A549 (cell line): ENCODE results near the gene EPDR1. TPM values are rescaled to one million over a fixed set of nuclear protein-coding genes. Genes with fewer than 3 reads are reported as not detected.

ENCODE experiments used
- CBX2 ChIP-seq: fragments of 200-600 bp; sonication (generic); IDR thresholded peaks from 2 replicates; pipeline ENCODE4 v1.6.1; 2016; ENCODE audit warnings: low read depth, mild to moderate bottlenecking, borderline replicate concordance
- CEBPB ChIP-seq, 2 experiments: fragments of >200 bp in 1 of 2; sonication (Bioruptor Twin) in 1 of 2; formaldehyde crosslinking in 1 of 2; IDR thresholded peaks; 2 replicates each; pipeline ENCODE4 v1.6.1; 2012 to 2016
- CHD4 ChIP-seq: fragments of 200-600 bp; sonication (generic); IDR thresholded peaks from 2 replicates; pipeline ENCODE4 v1.6.1; 2016; ENCODE audit warnings: antibody characterized with exemption, mild to moderate bottlenecking, borderline replicate concordance
- CTCF ChIP-seq: fragments of >200 bp; sonication (Bioruptor Twin); formaldehyde crosslinking; IDR thresholded peaks from 3 replicates; pipeline ENCODE4 v1.5.1; 2016
- E2F6 ChIP-seq: IDR thresholded peaks from 2 replicates; pipeline ENCODE4 v1.6.1; 2012; ENCODE audit warnings: low read depth, borderline replicate concordance
- ELK1 ChIP-seq: fragments of 150-350 bp; IDR thresholded peaks from 2 replicates; pipeline ENCODE4 v1.6.1; 2014; ENCODE audit warnings: low read depth, mild to moderate bottlenecking, low read length
- FOSB ChIP-seq: fragments of 250-450 bp; sonication (Bioruptor Pico); IDR thresholded peaks from 2 replicates; pipeline ENCODE4 v1.5.0; 2020; ENCODE audit warnings: mild to moderate bottlenecking, moderate library complexity
- HDAC2 ChIP-seq: fragments of 200-600 bp; sonication (generic); IDR thresholded peaks from 2 replicates; pipeline ENCODE4 v1.6.1; 2016
- HMGXB4 ChIP-seq: fragments of 250-450 bp; sonication (Bioruptor Pico); IDR thresholded peaks from 2 replicates; pipeline ENCODE4 v1.5.0; 2021; ENCODE audit warnings: mild to moderate bottlenecking, moderate library complexity, borderline replicate concordance
- HOXA7 ChIP-seq: fragments of 250-450 bp; sonication (Bioruptor Pico); IDR thresholded peaks from 2 replicates; pipeline ENCODE4 v1.5.0; 2020; ENCODE audit warnings: mild to moderate bottlenecking, moderate library complexity
- HOXB5 ChIP-seq: fragments of 250-450 bp; sonication (Bioruptor Pico); IDR thresholded peaks from 2 replicates; pipeline ENCODE4 v1.5.0; 2020; ENCODE audit warnings: mild to moderate bottlenecking, moderate library complexity
- KDM1A ChIP-seq: fragments of 200-600 bp; sonication (generic); IDR thresholded peaks from 2 replicates; pipeline ENCODE4 v1.6.1; 2016; ENCODE audit warnings: low read depth, mild to moderate bottlenecking
- NFE2L2 ChIP-seq: fragments of 150-350 bp; conservative IDR thresholded peaks from 2 replicates; pipeline ENCODE4 v1.6.1; 2014; ENCODE audit warnings: low read length
- NPAS2 ChIP-seq: fragments of 250-450 bp; sonication (Bioruptor Pico); IDR thresholded peaks from 2 replicates; pipeline ENCODE4 v1.8.0; 2022; ENCODE audit warnings: mild to moderate bottlenecking, moderate library complexity, borderline replicate concordance
- PHF8 ChIP-seq: fragments of 200-600 bp; sonication (generic); IDR thresholded peaks from 2 replicates; pipeline ENCODE4 v1.6.1; 2016; ENCODE audit warnings: low read depth, mild to moderate bottlenecking, antibody characterized with exemption, moderate library complexity, borderline replicate concordance
- POLR2A ChIP-seq: IDR thresholded peaks from 2 replicates; pipeline ENCODE4 v1.6.1; 2012; ENCODE audit warnings: mild to moderate bottlenecking, low read length
- RAD21 ChIP-seq, 2 experiments: fragments of >200 bp in 1 of 2; sonication (Bioruptor Twin) in 1 of 2; formaldehyde crosslinking in 1 of 2; IDR thresholded peaks in 1 of 2; conservative IDR thresholded peaks in 1 of 2; 2 replicates in 1 of 2; 3 replicates in 1 of 2; pipeline ENCODE4 v1.6.1; 2012 to 2018; ENCODE audit warnings: inconsistent platforms in 1 of 2
- SMC3 ChIP-seq: fragments of >200 bp; sonication (Bioruptor Twin); formaldehyde crosslinking; IDR thresholded peaks from 3 replicates; pipeline ENCODE4 v1.6.1; 2018; ENCODE audit warnings: inconsistent platforms
- SREBF2 ChIP-seq: fragments of 450-650 bp; IDR thresholded peaks from 2 replicates; pipeline ENCODE4 v1.6.1; 2014; ENCODE audit warnings: mild to moderate bottlenecking, moderate library complexity
- TP53 ChIP-seq: fragments of 250-450 bp; sonication (Bioruptor Pico); IDR thresholded peaks from 2 replicates; pipeline ENCODE4 v1.5.0; 2021; ENCODE audit warnings: mild to moderate bottlenecking, moderate library complexity
- USF2 ChIP-seq: fragments of 450-650 bp; IDR thresholded peaks from 2 replicates; pipeline ENCODE4 v1.6.1; 2014; ENCODE audit warnings: antibody characterized with exemption
- ZC3H11A ChIP-seq: fragments of 450-650 bp; IDR thresholded peaks from 2 replicates; pipeline ENCODE4 v1.6.1; 2014; ENCODE audit warnings: antibody characterized with exemption, mild to moderate bottlenecking
- ZSCAN20 ChIP-seq: fragments of 250-450 bp; sonication (Bioruptor Pico); IDR thresholded peaks from 2 replicates; pipeline ENCODE4 v1.8.0; 2022; ENCODE audit warnings: mild to moderate bottlenecking, moderate library complexity
- polyA plus RNA-seq, 4 experiments: library from polyadenylated mRNA; depleted of rRNA in 3 of 4; stranded (reverse); fragments of >200 nt; fragmentation: RNase III in 1 of 4; extraction: RNeasy Plus Mini Kit Qiagen cat#74134 plus additional on column Dnase treatment in 1 of 4; gene quantifications; 2 replicates in 3 of 4; 3 replicates in 1 of 4; pipeline ENCODE4 v1.2.3, GENCODE V29; 2011 to 2017
- TF ChIP-seq, protein P1 (sequence below): fragments of 250-450 bp; sonication (Bioruptor Pico); IDR thresholded peaks from 2 replicates; pipeline ENCODE4 v1.5.0; 2020; ENCODE audit warnings: low read depth, mild to moderate bottlenecking, moderate library complexity

Gene EPDR1
- polyA plus RNA-seq, 2 of the 4 experiments (the other 2 are of a cell fraction): 101 to 112 TPM

GRCh38 chr7:37916673-37917660 lies 3.5 kb upstream of the EPDR1 start, which contains the start of gene SFRP4 (continued):
- TF ChIP-seq HMGXB4 (CRISPR knock-in tag) (no peak), POLR2A (peak; percentile 10; the same call in 1 of the 2 replicates), CHD4 (no peak), RAD21 (conservative IDR thresholded peaks at IDR 0.05 in 1 of 2, IDR thresholded peaks at IDR 0.05 in 1 of 2) (peak; percentile 66 to 75), NFE2L2 (no peak), NPAS2 (CRISPR knock-in tag) (no peak), KDM1A (no peak), CBX2 (no peak), ZSCAN20 (no peak), HOXB5 (no peak), USF2 (no peak), FOSB (CRISPR knock-in tag) (no peak), CEBPB (IDR thresholded peaks at IDR 0.05) (no peak), HDAC2 (0 out of 2 replicates have a peak, but pooled peaks have one; percentile 7), TP53 (CRISPR knock-in tag) (no peak), PHF8 (0 out of 2 replicates have a peak, but pooled peaks have one; percentile 33), SREBF2 (no peak), SMC3 (peak; percentile 62), E2F6 (no peak), ZC3H11A (no peak), CTCF (peak; percentile 73), HOXA7 (CRISPR knock-in tag) (no peak), ELK1 (no peak)
- TF ChIP-seq, protein P1, sequence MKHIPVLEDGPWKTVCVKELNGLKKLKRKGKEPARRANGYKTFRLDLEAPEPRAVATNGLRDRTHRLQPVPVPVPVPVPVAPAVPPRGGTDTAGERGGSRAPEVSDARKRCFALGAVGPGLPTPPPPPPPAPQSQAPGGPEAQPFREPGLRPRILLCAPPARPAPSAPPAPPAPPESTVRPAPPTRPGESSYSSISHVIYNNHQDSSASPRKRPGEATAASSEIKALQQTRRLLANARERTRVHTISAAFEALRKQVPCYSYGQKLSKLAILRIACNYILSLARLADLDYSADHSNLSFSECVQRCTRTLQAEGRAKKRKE (CRISPR knock-in tag): no peak
